ENCODE data around the gene GET3.

- no peak for TF ChIP-seq CTCF (conservative IDR thresholded peaks at IDR 0.05)
- TF ChIP-seq ZFX (IDR thresholded peaks at IDR 0.05): no peak
These were observed 13.6 kb downstream of the GET3 start for GRCh38 chr19:12750851-12751250.

Data from C4-2B (cell line).